Ureter (tissue), 1 donor: ENCODE results near the gene MAML3. TPM values are rescaled to one million over a fixed set of nuclear protein-coding genes. Genes with fewer than 3 reads are reported as not detected.

Source experiments
- DNase-seq: peaks from one replicate; pipeline ENCODE4 v3.0.0-alpha.2; 2020; ENCODE audit warnings: low spot score
- total RNA-seq: library from RNA; stranded (reverse); gene quantifications from one replicate; pipeline ENCODE4 v1.2.4, GENCODE V29; 2023
- donor health status: DM: yes; HTN: yes; CAD: no.

Gene MAML3
- total RNA-seq, 1 donor from 2014 or later: 23.4 TPM

DNA sequence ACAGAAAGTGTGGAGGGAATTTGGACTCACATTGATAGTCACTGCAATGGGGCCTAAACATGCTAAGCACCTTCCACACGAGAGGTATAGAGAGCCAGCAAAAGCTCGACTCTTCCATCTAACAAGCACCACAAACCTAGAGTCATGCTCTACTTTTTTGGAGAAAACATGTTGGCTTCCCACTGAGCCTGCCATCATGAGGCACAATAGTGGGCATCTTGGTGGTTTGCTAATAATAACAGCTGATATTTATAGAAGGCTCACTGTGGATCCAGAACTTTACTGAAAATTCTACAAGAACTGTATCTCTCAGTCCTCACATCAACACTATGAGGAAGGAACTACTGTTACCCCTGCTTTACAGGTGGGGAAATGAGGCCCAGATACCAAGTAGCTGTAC lies 26.6 kb downstream of the MAML3 start:
- no peak for DNase-seq

DNA sequence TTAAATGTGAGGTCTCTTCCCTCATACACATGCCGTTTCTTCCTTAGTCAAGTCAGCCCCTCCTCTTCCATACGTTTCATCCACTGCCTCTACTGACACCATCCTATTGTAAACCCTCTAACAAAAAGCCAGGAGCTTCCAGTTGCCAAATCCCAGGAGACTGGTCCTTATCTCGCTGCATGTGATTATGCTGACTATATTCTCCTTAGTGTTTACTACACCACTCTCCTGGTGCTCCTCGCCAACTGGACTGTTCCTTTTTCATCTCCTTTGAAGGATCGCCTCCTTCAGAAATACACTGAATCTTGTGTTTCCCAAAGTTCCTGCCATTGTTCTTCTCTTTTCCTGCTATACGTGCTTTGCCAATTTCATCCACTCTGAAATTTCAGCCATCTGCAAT lies 27.7 kb downstream of the MAML3 start:
- no peak for DNase-seq

DNA sequence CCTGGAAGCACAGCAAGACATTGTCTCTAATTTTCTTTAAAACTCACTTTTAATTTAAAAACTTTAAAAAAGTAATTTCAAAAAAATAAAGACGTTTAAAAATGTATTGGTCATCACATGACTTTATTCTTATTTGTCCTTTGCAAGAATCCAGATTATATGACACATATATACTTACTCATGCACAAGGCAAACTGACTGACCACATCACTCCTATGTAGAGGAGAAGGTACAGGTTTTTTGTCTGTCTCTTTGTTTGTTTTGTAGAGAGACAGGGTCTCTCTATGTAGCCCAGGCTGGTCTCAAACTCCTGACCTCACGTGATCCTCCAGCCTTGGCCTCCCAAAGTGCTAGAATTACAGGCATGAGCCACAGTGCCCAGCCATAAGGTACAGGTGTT lies 28.6 kb downstream of the MAML3 start:
- DNase-seq: no peak

DNA sequence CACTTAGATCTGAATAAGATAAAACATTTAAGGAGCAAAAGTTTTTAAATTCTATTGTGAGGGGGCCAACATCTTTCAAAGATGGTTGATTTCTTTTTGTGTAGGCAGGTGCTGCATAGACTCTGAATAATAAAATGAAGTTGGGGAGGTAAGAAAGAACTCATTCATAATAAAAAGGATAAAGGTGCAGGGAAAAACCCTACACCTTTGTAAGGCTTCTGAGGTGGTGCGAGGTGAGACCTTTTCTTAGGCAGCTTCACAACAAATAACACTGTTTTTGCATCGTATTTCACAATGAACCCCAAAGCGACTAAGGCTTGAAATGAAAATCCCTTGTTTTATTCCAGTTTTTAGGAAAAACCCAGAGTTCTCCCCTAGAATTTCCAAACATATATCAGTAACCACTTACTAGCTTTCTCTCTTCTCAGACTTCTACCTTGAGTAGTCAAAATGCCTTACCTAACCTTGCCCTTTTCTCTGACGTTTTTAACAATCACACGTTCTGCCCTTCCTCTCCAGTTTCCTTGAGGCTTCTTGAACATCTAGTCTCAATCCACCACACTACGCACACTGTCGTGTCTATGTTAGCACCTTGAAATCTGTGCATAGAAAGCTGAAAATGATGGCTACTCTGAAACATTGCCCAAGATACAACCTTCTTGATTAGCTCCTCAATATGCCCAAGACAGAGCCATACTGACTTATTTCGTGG lies 30.2 kb downstream of the MAML3 start:
- DNase-seq: no peak

DNA sequence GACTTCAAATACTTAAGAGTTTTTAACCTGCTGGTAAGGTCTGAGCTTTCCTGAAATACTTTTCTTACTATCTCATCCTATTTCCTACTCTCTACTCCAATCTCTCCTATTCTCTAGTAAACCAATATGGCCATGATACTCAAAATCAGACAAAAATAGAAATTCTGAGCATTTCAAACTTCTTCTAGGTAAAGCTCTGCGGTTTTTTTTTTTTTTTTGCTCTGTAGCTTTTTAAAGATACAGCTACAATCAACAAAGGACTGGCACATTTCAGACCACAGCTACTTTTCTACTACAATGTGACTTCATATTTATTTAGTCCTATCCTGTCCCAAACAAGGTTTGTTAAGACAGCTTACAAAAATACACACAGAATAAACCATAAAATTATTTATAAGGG lies 31.1 kb downstream of the MAML3 start:
- no peak for DNase-seq

DNA sequence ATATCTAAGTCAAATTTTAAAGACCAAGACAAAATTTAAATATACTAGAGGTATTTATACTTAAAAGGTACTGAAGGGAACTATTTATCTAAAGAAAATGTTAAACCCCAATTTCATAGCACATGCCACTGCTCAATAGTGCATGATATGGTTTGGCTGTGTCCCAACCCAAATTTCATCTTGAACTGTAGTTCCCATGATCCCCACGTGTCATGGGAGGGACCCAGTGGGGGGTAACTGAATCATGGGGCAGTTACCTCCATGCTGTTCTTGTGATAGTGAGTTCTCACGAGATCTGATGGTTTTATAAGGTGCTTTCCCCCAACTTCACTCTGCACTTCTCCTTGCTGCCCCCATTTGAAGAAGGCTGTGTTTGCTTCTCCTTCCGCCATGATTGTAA lies 32.3 kb downstream of the MAML3 start:
- no peak for DNase-seq

DNA sequence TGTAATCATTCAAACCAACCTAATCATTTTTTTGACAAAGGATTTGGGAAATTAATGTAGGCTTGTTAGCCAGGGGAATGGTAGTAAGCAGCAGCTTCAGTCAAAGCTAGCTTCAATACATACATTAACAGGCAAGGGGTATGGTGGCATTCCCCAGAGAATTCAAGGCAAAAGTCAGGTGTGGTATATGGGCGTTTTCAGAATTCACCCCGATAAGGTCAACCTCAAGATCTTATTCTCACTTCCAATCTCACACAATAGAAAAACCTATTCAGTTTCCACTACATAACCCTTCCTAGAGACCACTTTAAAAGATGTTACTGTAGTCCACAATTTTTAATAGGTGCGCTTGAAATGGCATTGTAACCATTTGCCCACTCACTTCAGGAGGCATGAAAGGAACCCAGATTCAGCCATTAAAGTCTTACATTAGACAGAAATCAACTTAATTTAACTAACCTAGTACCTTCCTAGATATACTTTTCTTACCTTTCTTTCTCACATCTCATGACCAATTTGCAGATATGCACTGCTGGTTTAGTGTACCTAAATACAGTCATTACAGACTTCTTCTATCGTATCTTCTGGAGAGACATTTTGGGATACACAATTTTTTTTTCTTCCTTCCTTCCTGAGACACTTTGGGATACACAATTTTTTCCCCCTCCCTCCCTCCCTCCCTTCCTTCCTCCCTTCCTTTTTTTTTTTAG lies 34.9 kb downstream of the MAML3 start:
- DNase-seq: no peak

DNA sequence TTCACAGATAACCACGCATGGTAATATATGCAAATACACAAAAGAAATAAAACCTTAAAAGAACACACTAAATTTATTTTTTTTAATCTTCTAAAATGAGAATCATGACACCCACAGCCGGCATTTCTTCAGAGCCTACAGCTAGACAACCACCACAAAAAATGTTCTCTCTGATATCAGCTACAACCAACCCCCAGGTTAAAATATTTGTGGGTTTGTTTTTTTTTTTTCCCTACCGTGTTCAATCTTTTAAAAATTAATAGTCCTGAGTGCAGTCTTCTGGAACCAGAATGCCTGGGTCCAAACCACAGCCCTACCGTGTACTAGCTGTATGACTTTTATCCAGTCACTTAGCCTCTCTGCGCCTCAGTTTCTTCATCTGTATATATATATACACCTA lies 36.0 kb downstream of the MAML3 start:
- DNase-seq: no peak

DNA sequence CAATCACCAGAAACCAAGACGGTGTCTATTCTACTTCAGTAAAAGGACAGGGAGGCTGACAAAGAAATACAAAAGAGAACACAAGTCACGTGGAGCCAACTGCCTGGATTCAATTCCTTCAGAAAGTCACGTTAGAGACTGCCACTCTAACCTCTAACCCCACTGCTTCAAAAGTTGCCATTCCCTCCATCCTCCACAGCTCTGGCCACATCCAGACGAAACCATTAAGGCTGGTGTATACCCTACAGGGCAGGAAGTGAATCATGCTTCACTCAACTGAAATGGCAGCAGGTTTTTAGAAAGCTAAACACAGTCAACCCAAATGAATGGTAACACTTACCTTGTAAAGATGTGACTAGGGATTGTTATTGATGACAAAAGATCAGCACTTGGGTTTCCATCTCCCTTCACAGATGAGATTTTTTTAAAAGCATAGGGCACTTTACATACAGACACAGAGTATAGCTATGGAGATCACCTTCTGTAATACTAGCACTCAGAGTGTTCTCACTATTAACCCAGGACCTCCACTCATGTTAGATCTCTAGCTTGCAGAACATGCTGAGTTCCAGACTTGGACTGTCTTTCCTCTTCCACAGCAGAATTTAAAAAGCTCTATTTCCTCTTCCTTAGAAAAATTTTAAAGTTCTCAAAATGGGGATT lies 37.4 kb downstream of the MAML3 start:
- no peak for DNase-seq

DNA sequence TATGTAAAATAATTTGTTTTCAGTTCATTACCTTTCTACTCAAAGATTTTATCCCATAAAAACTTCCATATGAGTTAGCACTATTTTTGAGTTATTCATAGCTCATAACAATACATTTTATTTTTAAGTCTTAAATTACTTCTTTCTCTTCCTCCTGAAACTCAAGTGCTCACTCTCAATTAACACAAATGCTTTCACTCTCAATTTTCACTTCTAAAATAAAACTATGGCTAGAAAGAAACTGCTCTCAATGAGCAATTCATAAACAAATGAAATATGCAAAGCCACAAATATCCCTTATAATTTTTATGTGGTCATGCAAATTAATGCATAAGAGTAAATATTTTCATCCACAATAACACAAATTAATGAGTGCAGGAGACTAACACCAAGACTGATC lies 38.8 kb downstream of the MAML3 start:
- DNase-seq: no peak

DNA sequence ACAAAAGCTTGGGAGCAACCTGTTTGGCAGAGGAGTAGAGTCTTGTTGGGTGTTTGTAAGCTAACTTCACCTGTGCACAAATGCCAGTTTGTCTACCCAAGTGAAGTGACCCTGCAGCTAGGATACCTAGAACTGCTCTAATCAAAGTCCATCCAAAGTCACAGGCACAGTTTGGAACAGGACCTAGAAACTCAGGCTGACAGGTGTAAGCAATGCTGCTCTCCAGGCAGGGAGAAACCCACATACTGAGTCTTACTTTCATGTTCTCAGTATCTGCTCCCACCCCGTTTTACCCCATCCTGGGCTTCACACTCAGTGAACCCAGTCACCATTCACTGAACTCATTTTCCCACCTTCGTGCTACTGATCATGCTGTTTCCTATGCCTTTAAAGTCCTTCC lies 40.3 kb downstream of the MAML3 start:
- no peak for DNase-seq

DNA sequence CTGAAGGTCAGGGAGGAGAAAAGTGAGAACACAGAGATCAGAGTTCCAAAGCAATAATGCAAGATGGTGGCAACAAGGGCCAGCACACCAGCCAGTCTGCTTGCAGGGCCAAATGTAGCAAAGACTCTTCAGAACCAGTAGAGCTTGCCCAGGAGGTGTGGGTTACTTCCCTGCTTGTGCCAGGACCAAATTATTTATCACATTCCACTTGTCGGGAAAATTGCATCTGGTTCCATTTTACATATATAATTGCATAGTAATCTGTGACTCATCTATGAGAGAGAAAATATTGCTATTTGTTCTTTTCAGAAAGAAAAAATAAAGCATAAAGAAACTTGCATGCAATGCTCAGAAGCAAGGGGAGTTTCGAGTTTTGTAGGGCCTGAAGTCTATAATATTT lies 41.4 kb downstream of the MAML3 start:
- no peak for DNase-seq

DNA sequence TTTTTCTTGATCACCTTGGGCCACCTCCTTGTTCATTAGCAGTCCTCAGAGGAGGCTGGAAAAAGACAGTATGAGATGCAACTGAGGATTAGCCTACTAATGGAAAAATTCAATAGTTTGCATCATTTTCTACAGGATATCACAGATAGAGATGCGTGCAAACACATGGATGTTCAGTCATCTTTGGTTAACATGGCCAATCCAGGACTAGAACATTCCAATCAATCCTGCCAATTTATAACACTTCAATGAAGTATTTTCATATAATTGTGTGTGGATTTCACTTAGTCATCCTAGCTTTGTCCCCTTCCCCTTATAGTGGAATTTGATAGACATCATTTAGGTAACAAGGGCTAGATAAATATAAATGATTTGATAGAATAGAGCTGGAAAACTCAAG lies 42.7 kb downstream of the MAML3 start:
- no peak for DNase-seq

DNA sequence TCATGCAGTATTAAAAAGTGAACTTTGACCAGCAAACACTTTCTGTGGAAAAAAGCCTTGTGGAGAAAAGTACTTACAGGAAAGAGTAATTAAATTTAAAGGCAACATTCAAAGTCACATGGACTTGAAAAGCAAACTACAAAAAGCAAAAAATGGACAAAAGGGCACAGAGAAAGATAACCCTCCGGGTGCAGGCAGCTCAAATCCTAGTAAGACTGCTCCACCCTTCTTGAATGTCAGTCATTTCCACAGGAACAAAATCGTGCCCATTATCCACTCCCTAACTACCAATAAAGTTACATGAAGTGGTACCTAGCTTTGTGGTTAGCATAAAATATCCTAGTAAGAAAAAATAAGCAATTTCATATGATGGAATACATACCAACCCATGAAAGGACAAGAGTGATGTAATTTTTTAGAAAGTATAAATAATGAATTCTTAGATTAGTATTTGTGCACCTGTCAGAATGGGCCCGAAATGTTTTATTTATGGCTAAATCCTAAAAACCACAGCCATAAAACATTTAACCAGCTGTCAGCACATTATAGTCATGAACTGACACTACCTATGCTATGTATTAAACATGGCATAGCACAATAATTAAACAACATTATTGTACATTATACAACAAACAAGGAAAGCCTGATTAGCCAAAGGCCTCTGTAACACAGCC lies 43.3 kb downstream of the MAML3 start:
- no peak for DNase-seq

DNA sequence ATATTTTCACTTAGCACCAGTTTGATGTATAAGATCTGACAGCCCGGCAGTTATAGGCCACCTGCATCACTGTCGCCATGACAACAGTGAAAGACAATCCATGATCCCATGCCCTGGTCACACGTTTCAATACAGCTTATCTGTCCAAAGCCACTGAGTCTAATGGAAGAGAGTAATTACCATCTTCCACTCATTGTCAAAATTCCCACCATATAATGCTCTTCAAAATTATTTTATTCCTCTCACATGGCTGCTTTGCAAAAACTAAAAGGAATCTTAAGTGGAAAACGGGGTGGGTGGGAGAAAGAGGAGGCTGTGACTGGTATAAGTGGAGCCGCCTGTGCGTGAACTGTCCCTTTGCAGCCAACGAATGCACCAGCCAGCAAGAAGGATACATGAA lies 44.2 kb downstream of the MAML3 start:
- DNase-seq: no peak

DNA sequence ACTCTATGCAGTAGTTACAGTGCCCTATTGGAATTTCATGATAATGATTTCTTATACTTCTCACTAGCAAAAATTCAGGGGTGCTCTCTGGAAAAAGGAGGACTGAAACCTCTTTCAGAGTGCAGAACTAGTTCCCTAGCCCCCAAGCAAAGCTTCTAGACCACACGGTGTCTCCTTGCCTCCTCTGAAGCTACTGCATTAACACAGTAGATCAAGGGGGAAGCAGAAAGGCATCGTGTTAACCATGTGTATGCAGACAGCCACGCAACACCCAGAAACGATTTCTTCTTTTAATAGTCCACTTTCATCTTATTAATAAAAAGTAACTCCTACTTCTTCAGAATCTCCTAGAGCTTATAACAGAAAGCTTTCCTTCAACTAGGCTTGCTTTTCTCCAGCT lies 44.7 kb downstream of the MAML3 start:
- DNase-seq: no peak

DNA sequence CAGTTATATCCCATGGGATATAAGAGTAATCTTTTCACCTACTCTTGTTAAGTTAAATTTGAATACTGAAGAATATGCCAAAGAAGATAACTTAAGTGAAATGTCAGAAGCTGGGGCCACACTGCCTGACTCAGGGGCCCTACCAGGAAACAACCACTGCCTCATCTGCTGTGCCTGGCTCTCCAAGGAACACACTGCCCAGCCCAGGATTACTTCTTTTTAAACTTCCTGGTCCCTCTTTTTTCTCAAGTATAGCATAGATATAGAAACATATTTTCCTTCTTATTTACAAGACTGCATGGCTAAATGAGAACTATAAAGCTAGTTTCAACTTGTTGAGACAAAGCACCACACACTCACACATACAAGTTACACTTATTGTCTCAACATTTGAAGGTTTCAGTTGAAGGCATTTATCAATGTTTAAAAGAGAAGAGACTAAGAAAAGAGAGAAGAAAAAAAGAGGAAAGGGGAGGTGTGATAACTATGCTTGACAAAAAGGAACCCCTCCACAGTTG lies 45.2 kb downstream of the MAML3 start:
- DNase-seq: no peak

DNA sequence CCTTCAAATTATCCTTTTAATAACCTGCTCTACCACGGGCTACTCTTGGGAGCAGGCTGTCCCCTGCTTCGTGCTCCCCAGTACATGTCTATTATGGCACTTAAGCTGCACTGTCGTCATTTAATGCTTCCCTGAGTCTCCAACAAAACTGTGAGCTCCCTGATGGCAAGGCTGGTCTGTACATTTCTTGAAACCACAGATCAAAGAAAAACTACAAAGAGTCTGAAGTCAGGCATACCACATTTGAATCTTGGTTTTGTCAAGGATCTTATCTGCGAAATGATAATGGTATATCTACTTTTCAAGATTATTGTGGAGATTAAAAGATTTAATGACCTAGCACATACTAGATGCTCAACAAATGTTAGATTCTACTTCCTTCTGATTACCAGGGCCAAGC lies 45.7 kb downstream of the MAML3 start:
- DNase-seq: no peak

DNA sequence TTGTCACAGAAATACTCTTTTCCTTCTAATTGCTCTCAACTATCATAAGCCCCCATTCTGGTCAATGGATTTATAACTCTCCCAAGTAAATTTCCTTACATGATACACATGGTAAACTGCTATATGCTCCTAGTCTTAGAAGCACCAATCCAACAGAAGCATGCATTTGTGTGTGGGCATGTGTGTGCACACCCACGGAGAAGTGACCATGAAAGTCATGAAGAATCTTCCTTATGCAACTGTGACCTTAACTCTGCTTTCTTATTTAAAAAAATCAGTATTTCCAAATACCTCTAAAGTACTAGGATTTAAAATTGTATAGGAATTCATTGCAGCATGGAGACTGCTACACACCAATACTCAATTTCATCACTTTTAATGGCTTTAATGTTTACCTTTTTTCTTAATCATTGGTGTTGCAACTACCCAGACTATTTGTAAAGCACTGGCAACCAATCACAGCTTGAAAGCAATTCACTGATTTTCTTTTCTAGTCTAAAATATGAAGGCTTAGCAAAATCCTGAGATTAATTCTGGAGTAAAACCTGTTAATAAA lies 47.6 kb downstream of the MAML3 start:
- DNase-seq: no peak

DNA sequence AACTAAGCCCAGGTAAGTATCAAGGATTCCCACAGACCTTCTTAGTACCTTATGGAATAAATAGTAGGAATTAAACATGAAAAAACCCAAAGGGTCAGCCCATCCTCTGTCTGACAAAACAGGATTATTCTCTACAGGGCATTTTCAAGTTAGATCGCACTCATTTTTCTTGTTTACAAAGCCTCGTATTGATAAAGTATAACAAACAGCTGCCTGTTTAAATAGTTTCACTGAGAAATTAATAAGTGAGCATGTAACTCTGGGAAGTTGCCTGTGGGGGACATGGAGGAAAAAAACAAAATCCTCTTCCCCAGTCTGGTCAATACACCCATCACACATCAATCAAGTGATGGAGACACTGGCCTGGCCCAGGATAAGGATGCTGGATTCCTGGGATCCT lies 48.5 kb downstream of the MAML3 start:
- no peak for DNase-seq

DNA sequence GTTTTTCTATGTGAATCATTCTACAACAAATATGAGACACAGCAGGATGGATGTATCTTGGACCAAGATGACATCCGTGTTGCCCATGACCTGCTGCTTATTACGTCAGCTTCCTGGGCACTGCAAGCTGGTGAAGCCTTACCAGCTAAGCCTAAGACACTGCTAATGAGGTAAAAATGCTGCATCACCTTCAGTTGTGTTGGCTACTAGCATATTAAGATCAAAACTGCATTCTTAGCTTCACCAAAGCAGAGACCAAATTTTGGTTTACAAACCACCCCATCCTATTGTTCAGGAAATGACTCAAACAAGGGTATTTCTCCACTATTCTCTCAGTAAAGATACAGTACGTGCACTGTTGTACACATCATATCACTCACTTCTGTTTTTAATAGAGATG lies 50.3 kb downstream of the MAML3 start:
- no peak for DNase-seq

DNA sequence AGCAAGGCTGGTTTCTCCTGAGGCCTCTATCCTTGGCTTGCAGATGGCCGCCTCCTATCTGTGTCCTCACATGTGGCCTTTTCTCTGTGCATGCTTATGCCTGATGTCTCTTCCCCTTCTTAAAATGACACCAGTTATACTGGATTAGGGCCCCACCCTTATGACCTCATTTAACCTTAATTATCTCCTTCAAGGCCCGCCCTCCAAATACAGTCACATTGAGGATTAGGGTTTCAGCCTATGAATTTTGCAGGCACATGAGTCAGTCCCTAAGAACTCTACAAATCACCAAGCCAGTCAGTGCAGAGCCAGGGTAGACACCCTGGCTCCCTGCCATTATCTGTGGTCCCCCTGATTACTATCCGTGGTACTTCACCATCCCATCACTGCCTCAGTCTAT lies 51.6 kb downstream of the MAML3 start:
- no peak for DNase-seq
